BJ (cell line): ENCODE results near the gene NT5C2. TPM values are rescaled to one million over a fixed set of nuclear protein-coding genes. Genes with fewer than 3 reads are reported as not detected.
"Not testable (repeated sequence)": the region's sequence is repeated elsewhere in the genome, so short reads cannot be mapped to it uniquely, and the experiment has no call there.

Experiments
- CTCF ChIA-PET: fragments of 350-600 bp; formaldehyde crosslinking; extraction: SDS; loops from one replicate; lab custom pipeline; 2021; ENCODE audit warnings: antibody characterized with exemption, inconsistent platforms; lab: Yijun Ruan, JAX
- POLR2A ChIA-PET: fragments of 300-600 bp; sonication (Branson Sonifier 250); formaldehyde crosslinking; extraction: SDS; loops from one replicate; lab custom pipeline; 2021; ENCODE audit warnings: antibody characterized with exemption; lab: Charles Lee
- DNase-seq: peaks from one replicate; pipeline ENCODE4 v3.0.0-alpha.2; 2011; ENCODE audit warnings: low read depth
- H3K27me3 ChIP-seq: 2 replicates; pipeline ENCODE4 v1.6.0; 2011; ENCODE audit warnings: low read length; ENCODE audit not compliant: control insufficient read depth, insufficient read depth
- H3K36me3 ChIP-seq: 2 replicates; pipeline ENCODE4 v1.5.1; 2011; ENCODE audit warnings: low read length; ENCODE audit not compliant: control insufficient read depth, insufficient read depth
- H3K4me3 ChIP-seq: 2 replicates; pipeline ENCODE4 v1.5.1; 2011; ENCODE audit warnings: low read depth, mild to moderate bottlenecking, control low read depth, low read length
- CTCF ChIP-seq: IDR thresholded peaks from 2 replicates; pipeline ENCODE4 v1.5.1; 2011; ENCODE audit warnings: low read depth, mild to moderate bottlenecking, control low read depth, inconsistent platforms, low read length, moderate library complexity; ENCODE audit not compliant: insufficient read depth
- polyA plus RNA-seq: library from polyadenylated mRNA; depleted of rRNA; stranded (reverse); fragments of >200 nt; gene quantifications from 2 replicates; pipeline ENCODE4 v1.2.3, GENCODE V29; 2011

The NT5C2 gene
- polyA plus RNA-seq, 1 experiment: 49.3 TPM

GRCh38 chr10:103141950-103142349, 51.1 kb downstream of the NT5C2 start:
- ChIA-PET CTCF (interaction anchor here (0.9 to 1.3 kb wide), 2 partner anchors 10 to 11 kb away, joined by 3 read pairs; no protein-coding TSS in a partner anchor), POLR2A (no interaction called here)
- peaks cover 4% of the 10 kb centered on the region for H3K36me3 ChIP-seq
- H3K4me3 ChIP-seq: no peak overlapping the region
- no peaks in the 10 kb centered on the region for H3K27me3 ChIP-seq
- no peak for TF ChIP-seq CTCF
- DNase-seq: no peak

GRCh38 chr10:103140469-103140868, 52.6 kb downstream of the NT5C2 start:
- no peak for TF ChIP-seq CTCF
- Histone ChIP-seq H3K27me3 (no peaks in the 10 kb centered on the region), H3K36me3 (peaks cover 4% of the 10 kb centered on the region), H3K4me3 (no peak overlapping the region)
- no peak for DNase-seq
- ChIA-PET CTCF (interaction anchor here (1.4 kb wide), 1 partner anchor 99 kb away, joined by 4 read pairs; no protein-coding TSS in a partner anchor), POLR2A (no interaction called here)

GRCh38 chr10:103139803-103140202, 53.3 kb downstream of the NT5C2 start:
- POLR2A ChIA-PET: no interaction called here
- CTCF ChIA-PET: no interaction called here
- Histone ChIP-seq H3K4me3 (no peak overlapping the region), H3K27me3 (no peaks in the 10 kb centered on the region), H3K36me3 (peaks cover 4% of the 10 kb centered on the region)
- TF ChIP-seq CTCF: no peak
- DNase-seq: no peak

- POLR2A ChIA-PET, H3K27me3 ChIP-seq, CTCF ChIA-PET, H3K4me3 ChIP-seq, H3K36me3 ChIP-seq, DNase-seq: not testable (repeated sequence)
These were observed 57.9 kb downstream of the NT5C2 start for GRCh38 chr10:103135168-103135567.

GRCh38 chr10:103130910-103131309, 62.2 kb downstream of the NT5C2 start:
- no peak overlapping the region for H3K4me3 ChIP-seq
- DNase-seq: no peak
- POLR2A ChIA-PET: no interaction called here
- TF ChIP-seq CTCF: no peak
- H3K27me3 ChIP-seq: no peaks in the 10 kb centered on the region
- peaks cover 4% of the 10 kb centered on the region for H3K36me3 ChIP-seq
- CTCF ChIA-PET: interaction anchor here (0.8 kb wide), 1 partner anchor 11 kb away, joined by 3 read pairs; no protein-coding TSS in a partner anchor

GRCh38 chr10:103130180-103130579, 62.9 kb downstream of the NT5C2 start:
- CTCF ChIA-PET: interaction anchor here (0.8 kb wide), 1 partner anchor 12 kb away, joined by 3 read pairs; no protein-coding TSS in a partner anchor
- H3K36me3 ChIP-seq, H3K4me3 ChIP-seq, DNase-seq, POLR2A ChIA-PET, H3K27me3 ChIP-seq: not testable (repeated sequence)
